NCI-H1930 (cell line): Measurements from ENCODE around the gene VDAC2.

Source experiments
- DNase-seq, 2 experiments: peaks; one replicate each; lab custom pipeline; 2025; lab: John Stamatoyannopoulos, UW

VDAC2 gene

DNA sequence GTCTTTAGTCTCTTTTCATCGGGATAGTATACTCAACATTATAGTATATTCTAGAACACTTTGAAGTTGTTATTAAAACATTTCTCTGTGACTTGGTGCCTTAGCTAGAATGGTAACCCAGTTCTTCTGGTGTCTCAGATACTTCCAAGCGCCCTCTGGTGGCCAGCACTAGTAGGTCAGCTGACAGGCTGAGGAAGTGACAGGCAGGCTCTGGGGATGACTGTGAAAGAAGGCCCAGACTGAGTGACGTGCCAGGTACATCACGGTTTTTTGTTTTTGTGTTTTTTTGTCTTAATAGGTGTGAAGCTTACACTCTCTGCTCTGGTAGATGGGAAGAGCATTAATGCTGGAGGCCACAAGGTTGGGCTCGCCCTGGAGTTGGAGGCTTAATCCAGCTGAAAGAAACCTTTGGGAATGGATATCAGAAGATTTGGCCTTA lies 20.0 kb downstream of the VDAC2 start:
- DNase-seq, result peak; percentile 33 to 69

DNA sequence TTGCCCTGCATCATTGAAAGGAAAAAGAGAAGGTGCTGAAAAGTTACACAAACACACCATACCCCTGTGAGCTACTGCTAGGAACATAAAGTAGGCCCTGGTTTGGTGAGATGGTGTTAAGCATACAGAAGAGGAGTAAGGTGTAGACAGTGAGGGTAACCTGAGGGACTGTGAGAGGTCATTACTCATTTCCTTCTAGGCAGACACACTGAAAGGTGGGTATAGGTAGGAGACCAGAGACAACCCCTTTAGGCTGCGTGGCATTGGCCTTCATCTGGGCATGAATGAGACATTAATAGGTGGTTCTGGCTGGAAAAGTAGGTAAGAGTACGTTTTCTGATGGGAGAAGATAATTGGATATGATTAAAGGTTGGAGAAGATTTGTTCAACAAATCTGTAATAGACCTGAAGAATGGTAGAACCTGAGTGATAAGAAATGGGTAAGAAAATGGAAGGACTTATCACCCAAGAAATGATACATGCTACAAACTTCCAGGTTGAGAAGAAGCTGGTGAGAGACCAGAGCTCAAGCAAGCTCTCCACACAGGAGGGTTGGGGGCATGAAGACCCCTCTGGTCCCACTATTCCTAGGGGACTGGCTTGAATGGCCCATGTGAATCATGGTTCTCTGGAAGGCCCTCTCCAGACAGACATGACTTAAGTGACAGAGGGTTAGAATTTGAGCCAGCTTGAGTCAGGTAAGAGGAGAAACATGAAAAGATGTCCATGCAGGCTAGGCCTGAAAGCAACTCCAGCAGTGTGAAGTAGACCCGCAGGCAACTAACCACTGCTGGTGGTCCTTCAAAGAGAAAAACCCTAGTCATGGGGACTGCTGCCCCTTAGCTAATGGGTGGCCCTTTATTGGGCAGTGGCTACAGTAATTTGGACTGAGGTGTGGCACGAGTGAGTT lies 21.3 kb downstream of the VDAC2 start:
- DNase-seq, result no peak

DNA sequence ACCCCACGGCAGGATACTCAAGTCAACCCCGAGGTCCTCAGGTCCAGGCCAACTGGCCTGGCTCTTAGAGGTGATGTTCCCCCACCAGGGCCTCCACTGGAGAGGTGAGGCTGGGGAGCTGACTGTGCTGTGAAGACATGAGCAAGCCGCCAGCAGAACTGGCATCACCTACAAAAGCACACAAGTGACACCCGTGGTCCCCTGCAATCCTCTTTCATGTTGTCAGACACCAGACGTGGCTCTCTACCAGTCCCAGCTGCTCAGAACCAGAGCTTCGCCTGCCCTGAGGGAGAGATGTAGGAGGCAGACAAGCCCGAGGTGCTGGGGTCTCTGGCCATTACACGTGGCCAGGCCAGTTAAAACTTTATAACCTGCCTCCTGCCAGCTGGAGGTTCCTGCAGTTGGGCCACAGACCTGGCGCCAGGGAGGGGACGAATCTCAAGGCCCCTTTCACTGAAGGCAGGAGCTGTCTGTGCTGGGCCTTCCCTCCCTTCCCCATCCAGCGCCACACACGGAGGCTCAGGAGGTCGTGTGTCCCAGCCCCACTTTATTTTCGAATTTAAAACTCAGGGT lies 22.9 kb downstream of the VDAC2 start:
- no peak for DNase-seq

DNA sequence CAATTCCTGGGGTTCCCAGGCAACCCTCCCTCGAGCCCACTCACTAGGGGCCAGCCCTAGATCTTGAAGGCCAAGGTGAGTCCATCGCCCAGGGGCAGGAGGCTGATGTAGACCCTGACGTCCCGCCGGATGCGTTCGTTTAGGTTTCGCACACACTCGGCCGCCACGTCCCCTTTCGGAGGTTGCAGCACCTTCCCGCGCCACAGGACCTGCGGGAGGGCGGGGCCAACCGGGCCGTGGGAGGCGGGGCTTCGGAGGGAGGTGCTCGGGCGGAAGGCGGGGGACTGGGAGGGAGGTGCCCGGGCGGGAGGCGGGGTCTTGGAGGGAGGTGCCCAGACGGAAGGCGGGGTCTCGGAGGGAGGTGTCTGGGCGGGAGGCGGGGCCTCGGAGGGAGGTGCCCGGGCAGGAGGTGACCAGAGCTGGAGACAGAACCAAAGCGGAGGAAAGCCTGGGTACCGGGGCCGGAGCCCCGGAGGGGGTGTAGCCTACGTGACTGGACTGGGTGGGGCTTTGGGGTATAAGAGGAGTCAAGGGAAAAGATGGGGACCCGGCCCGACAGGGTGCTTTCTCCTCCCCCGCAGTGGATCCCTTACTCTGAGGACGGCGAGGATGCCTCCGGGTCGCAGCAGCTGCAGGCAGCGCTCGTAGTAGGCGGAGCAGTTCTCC lies 23.6 kb downstream of the VDAC2 start:
- peak; percentile 79 to 80 for DNase-seq

DNA sequence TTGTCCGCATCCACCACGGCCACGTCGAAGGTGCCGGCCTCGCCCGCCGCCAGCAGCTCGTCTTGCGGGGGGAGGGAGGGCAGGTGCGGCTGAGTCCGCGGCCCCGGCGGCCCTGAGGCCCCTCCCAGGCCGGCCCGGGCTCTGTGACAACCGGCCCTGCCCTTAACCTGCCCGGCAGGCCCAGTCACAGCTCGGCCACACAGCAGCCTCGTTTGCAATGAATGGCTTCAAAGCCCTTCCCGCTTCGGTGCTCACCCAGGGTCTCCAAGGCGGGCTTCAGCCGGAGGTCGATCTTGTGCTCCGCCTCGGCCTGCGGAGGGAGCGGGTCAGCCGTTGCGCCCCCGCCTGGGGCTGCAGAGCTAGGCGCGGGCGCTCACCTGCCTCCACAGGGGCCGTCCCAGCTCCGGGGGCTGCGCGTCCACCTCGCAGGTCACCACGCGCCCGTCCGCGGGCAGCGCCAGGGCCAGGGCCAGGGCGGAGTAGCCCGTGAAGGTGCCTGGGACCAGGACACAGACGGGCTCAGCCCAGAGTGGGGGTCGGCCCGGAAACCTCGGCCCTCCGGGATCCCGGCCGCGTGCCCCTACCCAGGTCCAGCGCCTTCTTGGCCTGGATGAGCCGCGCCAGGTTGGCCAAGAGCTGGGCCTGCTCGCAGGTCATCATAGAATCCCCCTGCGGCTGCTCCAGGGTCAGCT lies 24.2 kb downstream of the VDAC2 start:
- peak in 1 of 2 experiments; percentile 14 for DNase-seq

DNA sequence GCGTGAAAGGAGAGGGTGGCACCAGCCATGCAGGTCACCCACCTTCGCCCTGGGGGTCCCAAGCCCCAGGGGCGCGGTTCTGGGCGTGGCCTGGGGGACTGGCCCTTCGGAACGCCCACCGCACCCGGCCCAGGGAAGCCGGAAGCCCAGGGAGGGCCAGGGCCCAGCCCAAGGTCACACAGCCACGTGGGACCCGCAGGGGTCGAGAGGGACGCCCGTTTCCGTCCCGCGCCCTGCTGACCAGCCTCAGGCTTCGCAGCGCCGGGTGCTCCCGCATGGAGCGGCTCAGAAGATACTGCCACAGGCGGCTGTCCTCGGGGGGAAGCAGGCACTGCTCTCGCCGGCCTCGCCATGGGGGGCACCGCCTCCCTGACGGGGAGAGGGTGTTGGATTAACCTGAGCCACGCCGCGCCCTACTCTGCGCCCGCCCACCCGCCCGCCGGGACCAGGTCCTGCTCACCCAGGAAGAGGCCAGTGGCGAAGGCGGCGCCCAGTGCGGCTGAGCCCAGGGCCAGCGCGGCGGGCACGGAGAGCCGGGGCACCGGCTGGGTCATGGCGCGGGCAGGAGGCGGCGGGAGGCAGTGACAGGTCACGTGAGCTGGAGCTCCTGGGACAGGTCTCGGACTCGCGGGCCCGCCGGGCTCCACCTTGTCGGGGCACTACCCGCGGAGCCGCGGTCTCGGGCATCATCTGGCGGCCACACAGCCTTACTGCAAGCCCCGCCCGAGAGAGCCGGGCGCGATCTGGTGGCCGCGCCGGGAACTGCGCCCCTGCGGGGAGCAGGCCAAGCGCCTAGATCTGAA lies 25.0 kb downstream of the VDAC2 start, which contains the start of gene COMTD1:
Gene COMTD1 (minus strand): TSS at position 583 of the 803 bp plus-strand sequence. CDS start 29 bp downstream, at position 554.
- DNase-seq, result peak; percentile 72 to 82

DNA sequence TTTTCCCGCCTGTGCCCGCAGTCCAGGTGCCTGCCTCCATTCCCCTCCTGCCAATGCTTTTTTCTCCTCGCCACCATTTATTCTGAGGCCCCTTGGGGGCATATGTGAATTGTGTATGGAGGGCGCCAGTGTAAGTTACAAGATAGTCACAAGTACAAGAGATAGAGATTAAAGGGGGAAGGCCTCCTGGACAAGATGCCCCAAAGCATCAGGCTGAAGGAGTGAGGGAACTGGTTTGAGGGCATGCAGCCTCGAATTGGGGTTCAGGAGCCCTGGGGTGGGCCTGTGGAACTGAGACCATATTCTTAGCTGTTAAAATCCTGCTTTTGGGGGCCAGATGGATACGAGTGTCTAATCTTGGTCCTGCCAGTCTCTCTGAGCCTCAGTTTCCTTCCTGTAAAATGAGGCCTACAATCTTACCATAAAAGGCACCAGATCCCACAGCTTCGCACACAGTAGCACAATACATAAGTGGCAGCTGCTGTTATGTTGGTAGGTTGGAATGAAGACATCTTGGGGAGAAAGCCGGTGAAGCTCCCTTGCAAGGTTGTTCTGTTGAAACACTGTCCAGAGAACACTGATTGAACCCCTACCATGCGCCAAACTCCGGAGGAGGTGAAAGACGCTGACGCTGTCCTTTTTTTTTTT lies 25.7 kb downstream of the VDAC2 start:
- no peak for DNase-seq

DNA sequence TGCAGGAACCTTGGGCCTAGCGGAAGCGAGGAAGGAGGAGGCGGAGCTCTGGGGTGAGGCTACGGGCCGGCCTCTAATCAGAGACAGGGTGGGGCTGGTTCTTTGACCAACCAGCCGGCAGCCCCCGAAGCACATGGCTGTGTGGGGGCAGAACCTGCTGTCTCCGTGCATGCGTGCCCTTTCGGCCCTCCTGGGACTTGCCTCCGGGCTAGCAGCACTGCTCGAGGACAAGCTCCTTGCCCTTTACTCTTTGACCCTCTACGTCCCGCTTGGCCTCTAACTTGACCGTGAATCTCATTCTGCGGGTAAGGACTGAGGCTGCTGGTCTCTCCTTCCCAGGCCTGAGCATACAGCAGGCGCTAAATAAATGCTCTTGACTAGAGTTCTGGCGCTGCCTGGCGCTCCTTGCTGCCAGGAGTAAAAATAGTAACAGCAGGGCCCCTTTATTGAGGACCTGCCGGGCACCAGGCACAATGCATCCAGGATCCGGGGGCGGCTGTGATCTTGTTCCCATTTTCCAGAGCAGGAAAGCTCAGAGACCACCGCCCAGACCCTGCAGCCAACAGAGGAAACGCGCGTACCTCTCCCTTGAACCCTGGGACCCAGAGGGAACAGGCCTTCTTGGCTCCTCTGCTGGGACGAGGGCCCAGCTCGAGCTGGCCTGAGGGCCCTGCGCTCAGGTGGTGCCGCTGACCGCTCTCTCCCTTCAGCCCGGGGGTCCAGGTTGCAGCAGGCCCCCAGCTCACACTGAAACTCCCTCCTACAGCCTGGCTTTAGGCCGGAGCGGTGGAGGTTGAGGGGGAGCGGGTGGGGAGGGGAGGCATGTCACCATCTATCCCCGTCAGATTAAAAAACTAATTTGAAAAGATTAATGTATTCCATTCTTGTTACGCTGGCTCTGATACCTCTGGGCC lies 27.8 kb downstream of the VDAC2 start:
- no peak for DNase-seq

DNA sequence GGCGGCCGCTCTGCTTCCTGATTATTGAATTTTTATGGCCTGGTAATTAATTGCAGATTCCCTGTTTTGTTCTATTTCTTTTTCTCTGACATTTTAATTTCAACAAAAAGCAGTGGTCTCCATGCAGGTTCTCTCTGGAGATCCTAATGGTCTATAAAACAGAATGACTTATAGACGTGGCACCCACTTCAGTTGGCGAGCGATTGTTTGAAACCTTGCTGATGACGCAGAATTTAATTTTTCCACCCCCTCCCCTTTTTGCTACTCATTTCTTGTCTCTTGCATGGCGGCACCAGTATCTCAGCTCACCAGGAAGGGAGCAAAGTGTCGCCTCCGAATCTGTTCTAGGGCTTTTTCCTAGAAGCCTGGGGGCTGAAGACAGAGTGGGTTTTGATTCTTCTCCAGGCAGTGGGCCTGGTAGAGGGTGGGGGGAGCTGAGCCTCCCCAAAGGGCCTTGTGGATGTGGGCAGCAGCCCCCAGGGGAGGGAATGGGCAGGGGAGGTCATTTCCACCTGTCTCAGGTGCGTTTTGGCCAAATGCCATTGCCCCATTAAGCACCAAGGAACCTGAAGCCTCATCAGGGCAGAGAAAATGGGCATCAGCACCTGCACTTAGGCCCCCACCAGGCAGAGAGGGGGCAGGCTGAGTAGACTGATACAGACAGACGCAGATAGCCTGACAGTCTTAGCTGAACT lies 28.6 kb downstream of the VDAC2 start:
- DNase-seq, result no peak

DNA sequence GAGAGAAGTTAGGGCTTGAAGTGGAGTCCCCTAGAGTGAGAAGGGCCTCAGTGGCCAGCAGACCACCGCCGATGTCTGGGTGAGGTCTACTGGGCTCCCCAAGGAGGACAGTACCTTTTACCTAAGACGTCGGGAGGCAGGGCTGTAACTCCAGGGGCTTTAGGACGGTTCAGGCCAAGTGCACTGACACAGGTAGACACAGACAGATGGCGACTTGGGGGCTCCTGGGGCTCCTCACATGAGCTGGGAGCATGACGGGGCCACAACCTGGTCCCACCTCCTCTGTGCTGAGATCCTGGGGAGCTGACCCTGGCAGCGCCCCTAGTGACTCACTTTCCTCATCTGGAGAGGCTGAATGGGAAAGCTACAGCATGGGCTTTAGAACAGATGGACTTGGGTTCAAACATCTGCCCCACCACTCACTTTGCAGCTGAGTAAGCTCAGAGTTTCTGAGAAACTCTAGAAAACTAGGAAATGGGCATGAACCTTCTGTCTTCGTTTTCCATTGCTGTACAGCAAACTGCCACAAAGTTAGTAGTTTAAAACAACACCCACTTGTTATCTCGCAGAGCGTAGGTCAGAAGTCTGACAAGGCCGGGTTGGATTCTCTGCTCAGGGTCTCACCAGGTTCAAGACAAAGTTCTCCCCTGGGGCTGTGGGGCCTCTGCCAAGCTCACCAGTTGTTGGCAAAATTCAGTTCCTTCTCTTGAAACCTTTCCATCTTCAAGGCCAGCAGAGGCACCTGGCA lies 29.9 kb downstream of the VDAC2 start:
- DNase-seq, result no peak

DNA sequence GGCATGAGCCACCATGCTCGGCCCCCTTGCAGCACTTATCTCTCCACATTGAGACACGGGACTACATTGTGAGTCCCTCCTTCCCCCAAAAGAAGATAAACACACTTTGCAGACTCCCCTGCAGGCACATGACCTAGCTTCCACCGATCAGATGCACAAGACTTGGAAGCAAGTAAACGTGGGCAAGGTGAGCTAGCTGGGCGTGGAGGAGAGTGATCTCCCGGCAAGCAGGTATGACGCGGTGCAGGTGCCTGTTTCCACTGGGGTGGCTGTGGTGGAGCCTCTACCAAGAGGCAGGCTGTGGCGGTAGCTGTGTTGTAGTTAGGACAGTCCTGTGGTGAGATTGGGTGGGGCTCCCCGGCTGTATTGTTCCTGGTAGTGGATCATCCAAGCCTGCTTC lies 32.8 kb downstream of the VDAC2 start:
- DNase-seq, result no peak

DNA sequence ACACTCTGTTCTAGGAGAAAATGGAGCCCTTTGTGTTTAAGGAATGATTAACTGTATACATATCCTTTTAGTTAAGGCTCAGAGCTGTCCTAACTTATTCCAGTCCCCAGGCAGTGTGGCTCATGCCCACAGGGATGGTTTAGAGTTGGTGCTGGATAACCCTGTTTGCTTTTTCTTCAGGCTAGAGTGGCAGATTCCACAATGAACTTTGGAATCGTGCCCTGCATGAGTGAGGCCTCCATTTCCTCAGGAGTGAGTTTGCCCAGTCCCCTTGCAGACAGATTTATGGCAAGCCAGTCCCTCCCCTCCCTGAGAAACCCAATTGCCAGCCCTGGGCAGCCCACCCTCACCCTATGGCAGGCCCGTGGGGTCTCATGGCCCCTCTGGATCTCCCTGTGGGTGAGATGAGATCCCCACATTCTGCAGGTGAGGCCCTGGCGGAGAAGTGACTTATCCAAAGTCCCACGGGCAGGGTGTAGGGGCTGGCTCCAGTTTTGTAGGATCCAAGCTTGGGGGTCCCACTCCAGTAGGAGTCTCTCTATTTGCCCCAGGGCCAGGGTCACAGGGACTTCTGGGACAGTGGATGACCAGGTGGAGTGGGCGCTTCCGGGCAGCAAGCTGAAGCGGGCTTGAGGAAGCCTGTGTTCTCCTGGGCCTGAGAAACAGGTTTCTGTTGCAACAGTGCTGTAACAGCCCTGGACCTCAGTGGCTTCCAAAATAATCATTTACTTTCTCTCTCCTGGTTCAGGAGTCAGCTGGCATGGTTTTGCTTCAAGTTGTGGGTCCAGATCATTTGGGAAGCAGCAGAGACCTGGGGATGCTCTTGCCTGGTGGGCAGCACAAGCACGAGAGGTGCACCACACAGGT lies 34.1 kb downstream of the VDAC2 start:
- no peak for DNase-seq

DNA sequence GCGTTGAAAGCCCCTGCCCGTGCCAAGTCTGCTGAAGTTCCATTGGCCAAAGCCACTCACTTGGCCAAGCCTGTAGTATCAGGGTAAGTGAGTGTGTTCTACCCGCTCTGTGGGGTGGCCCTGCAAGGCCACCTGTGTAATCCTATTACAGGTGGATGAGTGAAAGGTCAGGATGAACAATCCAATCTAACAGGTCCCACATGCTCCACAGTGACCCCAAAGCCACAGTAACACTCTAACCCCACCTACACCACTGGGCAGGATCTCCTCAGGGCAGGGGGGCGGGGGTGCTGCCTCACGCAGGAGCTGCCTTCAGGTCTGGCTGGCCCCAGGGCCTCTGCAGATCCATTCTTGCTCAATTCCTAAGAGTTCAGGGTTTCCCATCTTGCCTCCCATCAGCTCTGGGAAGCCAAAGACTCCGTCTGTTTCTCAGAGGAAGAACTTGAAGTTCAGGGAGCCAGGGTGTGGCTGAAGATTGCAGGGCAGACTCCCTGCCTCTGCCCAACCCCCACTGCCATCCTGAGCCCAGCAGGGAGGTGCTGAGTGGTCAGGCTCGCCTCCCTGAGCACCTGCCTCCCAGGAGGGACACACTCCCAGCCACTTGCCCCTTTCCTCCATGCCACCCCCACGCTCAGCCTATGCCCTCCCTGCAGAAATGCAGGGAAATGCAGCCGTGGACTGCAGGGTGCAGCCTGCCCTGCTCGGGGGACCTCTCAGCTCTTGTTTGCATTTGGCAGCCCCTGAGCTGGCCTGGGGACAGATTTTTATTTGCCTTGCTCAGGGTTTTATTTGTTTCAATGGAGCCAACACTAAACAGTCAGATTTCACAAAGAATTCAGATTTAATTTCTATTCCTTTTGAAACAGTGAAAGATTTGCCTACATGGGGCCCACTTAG lies 35.0 kb downstream of the VDAC2 start:
- no peak for DNase-seq

DNA sequence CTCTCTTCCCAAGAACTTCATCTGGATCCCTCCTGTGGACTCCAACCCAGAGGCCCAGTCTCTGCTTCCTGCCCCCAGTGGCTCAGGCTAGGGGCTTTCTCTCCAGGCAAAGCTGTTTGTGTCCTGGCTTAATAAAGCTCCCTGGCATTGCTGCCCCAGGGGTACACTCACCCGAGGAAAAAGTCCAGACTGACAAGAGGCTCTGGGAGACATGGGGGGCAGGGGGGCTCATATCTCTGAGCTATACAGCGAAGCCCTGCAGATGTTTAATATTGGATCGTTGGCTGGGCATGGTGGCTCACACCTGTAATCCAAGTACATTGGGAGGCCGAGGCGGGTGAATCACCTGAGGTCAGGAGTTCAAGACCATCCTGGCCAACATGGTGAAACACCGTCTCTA lies 35.9 kb downstream of the VDAC2 start:
- DNase-seq, result no peak

DNA sequence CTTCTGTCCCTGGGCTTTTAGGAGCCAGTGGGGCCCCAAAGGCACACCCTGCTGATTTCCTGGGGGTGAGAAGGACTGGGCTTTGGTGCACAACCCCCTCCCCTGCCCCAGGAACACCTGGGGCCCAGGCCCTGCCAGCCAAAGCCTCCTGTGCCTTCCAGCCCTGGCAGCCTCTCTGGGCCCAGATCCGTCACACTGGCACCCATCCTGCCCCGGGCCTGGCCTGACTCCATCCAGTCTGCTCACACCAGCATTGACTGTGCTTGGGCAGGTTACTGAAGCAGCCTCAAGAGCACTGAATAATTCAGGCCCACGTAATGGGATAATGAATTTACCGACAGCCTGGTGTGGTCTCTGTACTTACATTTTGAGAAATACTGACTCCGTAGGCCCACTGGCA lies 37.2 kb downstream of the VDAC2 start:
- DNase-seq, result no peak

DNA sequence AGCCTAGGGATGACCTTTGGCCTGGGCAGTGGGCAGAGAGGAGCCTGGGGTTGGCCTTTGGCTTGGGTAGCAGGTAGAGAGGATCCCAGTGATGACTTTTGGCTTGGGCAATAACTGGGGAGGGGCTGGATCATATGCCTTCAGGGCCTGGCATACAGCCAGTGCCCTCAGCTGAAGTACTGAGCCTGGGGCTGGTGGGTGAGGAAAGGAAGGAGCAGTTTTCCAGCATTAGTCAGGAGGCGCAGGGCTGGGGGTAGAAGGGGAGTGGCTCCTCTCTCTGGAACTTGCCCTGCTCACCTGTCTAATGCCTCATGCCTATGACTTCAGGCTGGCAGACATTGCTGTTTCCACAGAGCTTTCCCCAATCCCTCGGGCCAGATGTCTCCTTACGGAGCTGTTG lies 40.3 kb downstream of the VDAC2 start:
- DNase-seq, result no peak
